Smooth muscle cell (in vitro differentiated cells): ENCODE results near the gene ADAMTS2. TPM values are rescaled to one million over a fixed set of nuclear protein-coding genes. Genes with fewer than 3 reads are reported as not detected.

Source experiments
- DNase-seq: peaks from one replicate; lab custom pipeline; 2025; ENCODE audit not compliant: unreplicated experiment; lab: John Stamatoyannopoulos, UW
- H2AFZ ChIP-seq: fragments of 200-600 bp; sonication (generic); 2 replicates; pipeline ENCODE4 v1.6.0; 2016; ENCODE audit warnings: antibody characterized with exemption, low read depth, mild to moderate bottlenecking
- H3F3A ChIP-seq: fragments of 200-600 bp; sonication (generic); 2 replicates; pipeline ENCODE4 v1.6.0; 2017; ENCODE audit warnings: antibody characterized with exemption, low read depth
- H3K27ac ChIP-seq: fragments of 200-600 bp; sonication (generic); 2 replicates; pipeline ENCODE4 v1.5.1; 2016; ENCODE audit warnings: low read depth, mild to moderate bottlenecking
- H3K27me3 ChIP-seq: fragments of 200-600 bp; sonication (generic); 2 replicates; pipeline ENCODE4 v1.6.1; 2016; ENCODE audit warnings: low read depth, mild to moderate bottlenecking
- H3K36me3 ChIP-seq: fragments of 200-600 bp; sonication (generic); 2 replicates; pipeline ENCODE4 v1.5.1; 2016; ENCODE audit warnings: low read depth
- H3K4me1 ChIP-seq: fragments of 200-600 bp; sonication (generic); 2 replicates; pipeline ENCODE4 v1.5.1; 2016; ENCODE audit warnings: low read depth
- H3K4me2 ChIP-seq: fragments of 200-600 bp; sonication (generic); 2 replicates; pipeline ENCODE4 v1.6.0; 2016; ENCODE audit warnings: mild to moderate bottlenecking
- H3K4me3 ChIP-seq: fragments of 200-600 bp; sonication (generic); 2 replicates; pipeline ENCODE4 v1.5.1; 2016; ENCODE audit warnings: mild to moderate bottlenecking
- H3K79me2 ChIP-seq: fragments of 200-600 bp; sonication (generic); 2 replicates; pipeline ENCODE4 v1.6.0; 2016; ENCODE audit warnings: low read depth, mild to moderate bottlenecking
- H3K9ac ChIP-seq: fragments of 200-600 bp; sonication (generic); 2 replicates; pipeline ENCODE4 v1.6.0; 2016; ENCODE audit warnings: low read depth
- H3K9me3 ChIP-seq: fragments of 200-600 bp; sonication (generic); replicated peaks from 2 replicates; pipeline ENCODE4 v1.5.1; 2016; ENCODE audit warnings: low read depth
- H4K20me1 ChIP-seq: fragments of 200-600 bp; sonication (generic); 2 replicates; pipeline ENCODE4 v1.6.0; 2016; ENCODE audit warnings: low read depth
- WGBS: methylation state at CpG from one replicate; pipeline ENCODE4 v1.1.7; 2016; ENCODE audit warnings: low lambda C conversion rate; 5-methylcytosine and 5-hydroxymethylcytosine counted together
- polyA plus RNA-seq: library from polyadenylated mRNA; unstranded; fragments of >200 nt; fragmentation: Nextera tagmentation; extraction: Ambion mirVana; gene quantifications from 2 replicates; pipeline ENCODE4 v1.2.1, GENCODE V29; 2016
- total RNA-seq: library from RNA; depleted of rRNA; stranded (reverse); fragments of >200 nt; gene quantifications from 2 replicates; pipeline ENCODE4 v1.2.3, GENCODE V29; 2014
- TF ChIP-seq, protein P1 (sequence below): fragments of 200-600 bp; sonication (generic); IDR thresholded peaks from 2 replicates; pipeline ENCODE4 v1.5.1; 2017; ENCODE audit warnings: borderline replicate concordance, mild to moderate bottlenecking, antibody characterized with exemption; ENCODE audit not compliant: insufficient read depth, poor library complexity, severe bottlenecking

ADAMTS2 gene
- total and polyA plus RNA-seq, 2 experiments from 2014 or later, result 22.8 to 37.5 TPM

DNA sequence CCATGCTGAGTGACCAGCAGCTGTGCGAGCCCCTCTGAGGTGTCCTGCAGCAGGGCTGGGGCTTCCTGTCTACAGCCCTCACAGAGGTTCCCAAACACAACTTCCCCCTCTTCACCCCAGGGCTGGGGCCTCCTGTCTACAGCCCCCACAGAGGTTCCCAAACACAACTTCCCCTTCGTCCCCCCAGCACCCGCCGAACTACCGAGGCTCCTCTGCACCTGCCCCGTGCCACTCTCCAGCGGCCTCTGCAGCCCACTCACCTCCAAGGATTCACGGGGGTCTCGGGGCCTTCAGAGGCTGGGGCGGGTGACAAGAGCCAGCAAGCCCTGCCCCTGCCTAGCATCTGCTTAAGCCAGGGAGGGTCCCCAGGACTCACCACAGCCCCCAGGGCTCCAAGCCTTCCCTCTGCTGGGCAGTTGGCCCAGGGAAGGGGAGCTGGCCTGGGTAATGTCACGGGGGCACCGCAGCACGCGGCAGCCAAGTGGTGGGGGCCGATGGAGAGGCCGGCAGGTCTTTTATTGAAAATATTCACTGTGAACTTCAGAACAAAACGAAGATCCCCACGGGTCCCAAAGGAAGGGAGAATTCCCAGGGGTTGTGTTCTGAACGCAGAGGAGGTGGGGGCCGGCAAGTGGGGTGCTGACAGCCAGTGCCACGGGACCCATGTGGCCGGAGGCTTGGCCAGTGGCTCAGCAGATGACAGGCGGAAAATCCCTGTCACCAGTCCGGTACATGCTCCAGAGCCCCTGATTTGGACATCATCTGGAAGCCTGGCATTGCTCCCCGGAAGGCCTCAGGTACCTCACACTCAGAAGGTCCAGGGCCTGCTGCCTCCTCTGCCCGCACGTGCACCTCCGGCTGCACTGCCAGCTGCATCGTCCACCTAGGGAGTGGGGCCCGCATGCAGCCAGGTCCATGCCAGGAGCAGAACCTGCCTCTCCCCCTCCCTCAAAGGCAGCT, 125.3 kb downstream of the ADAMTS2 start:
- H3K27ac ChIP-seq, result no peak overlapping the region
- H3K4me3 ChIP-seq, result no peak overlapping the region
- no peak overlapping the region for H3K4me2 ChIP-seq
- TF ChIP-seq, protein P1, sequence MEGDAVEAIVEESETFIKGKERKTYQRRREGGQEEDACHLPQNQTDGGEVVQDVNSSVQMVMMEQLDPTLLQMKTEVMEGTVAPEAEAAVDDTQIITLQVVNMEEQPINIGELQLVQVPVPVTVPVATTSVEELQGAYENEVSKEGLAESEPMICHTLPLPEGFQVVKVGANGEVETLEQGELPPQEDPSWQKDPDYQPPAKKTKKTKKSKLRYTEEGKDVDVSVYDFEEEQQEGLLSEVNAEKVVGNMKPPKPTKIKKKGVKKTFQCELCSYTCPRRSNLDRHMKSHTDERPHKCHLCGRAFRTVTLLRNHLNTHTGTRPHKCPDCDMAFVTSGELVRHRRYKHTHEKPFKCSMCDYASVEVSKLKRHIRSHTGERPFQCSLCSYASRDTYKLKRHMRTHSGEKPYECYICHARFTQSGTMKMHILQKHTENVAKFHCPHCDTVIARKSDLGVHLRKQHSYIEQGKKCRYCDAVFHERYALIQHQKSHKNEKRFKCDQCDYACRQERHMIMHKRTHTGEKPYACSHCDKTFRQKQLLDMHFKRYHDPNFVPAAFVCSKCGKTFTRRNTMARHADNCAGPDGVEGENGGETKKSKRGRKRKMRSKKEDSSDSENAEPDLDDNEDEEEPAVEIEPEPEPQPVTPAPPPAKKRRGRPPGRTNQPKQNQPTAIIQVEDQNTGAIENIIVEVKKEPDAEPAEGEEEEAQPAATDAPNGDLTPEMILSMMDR, result no peak
- no peaks in the 10 kb centered on the region for H3K36me3 ChIP-seq
- no peaks in the 10 kb centered on the region for H3K9me3 ChIP-seq
- DNase-seq, result no peak
- no peaks in the 10 kb centered on the region for H3F3A ChIP-seq
- H3K27me3 ChIP-seq, result no peaks in the 10 kb centered on the region
- no peaks in the 10 kb centered on the region for H3K79me2 ChIP-seq
- no peak overlapping the region for H2AFZ ChIP-seq
- 94% methylated on average over 30 of the region's 30 CpGs for WGBS
- H3K9ac ChIP-seq, result no peak overlapping the region
- no peaks in the 10 kb centered on the region for H3K4me1 ChIP-seq
- H4K20me1 ChIP-seq, result no peaks in the 10 kb centered on the region

DNA sequence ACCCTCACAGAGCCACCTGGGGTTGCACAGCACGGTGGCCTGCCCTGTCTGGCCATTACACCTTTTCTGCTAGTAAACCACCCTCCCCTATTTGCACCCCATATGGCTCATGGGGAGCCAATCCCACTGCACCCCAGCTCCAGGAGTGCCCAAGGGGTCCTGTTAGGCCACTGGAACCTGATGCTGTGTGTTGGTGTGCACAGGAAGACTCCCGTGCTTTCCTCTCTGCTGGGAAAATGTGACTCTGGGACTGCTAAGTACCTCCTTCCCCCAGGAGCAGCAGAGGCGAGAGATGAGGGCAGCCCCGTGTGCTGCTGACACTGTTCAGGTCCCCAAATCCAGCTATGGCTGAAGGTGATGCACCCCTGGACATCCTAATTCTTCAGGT, 126.3 kb downstream of the ADAMTS2 start:
- Histone ChIP-seq H3K9me3 (no peaks in the 10 kb centered on the region), H3K27me3 (no peaks in the 10 kb centered on the region), H4K20me1 (no peaks in the 10 kb centered on the region), H3K36me3 (no peaks in the 10 kb centered on the region), H3K9ac (no peak overlapping the region), H2AFZ (no peak overlapping the region), H3K27ac (no peak overlapping the region), H3K4me1 (no peaks in the 10 kb centered on the region), H3F3A (no peaks in the 10 kb centered on the region), H3K4me2 (no peak overlapping the region), H3K4me3 (no peak overlapping the region), H3K79me2 (no peaks in the 10 kb centered on the region)
- TF ChIP-seq, protein P1, result no peak
- no peak for DNase-seq
- WGBS, result 87% methylated on average over 4 of the region's 4 CpGs

DNA sequence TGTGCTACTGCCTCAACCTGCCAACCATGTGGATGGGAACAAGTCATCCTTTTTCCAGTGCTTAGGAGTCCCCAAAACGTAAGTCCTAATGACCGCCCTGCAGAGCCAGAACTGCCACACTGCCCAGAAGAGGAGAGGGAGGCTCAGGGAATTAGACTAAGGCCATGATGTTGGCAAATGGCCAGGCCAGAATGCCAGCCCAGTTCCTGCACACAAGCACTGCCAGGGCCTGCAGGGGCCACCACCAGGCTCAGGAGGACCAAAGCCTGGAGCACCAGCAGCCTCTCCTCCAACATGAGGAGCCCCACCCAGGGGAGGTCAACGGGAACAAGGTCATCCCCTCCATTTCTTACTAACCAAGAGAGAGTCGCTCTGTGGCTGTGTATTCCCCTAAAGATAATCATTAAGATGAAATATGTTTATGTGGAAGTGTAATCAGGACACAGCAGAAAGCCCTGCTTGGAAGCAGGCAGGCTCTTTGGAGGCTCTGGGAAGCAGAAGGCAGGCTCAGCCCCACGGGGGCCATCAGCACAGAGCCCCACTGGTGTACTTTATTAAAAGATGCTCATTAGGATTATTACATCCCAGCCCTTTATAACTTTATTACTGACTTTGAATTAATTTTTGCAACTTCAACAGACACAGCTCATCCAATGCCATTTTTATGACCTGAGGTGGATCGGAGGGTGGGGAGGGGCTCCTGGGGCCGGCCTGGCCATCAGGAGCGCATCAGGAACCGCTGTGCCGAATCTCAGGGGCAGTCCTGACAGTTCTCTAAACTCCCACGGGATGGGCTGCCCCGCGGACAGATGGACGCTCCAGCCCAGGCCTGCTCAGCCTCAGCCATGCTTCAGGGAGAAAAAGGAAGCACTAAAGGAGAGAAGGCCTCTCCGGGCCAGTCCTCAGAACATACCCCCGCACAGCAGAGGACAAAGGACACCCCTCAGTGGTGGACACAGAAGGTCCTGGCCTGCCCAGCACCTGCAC, 127.0 kb downstream of the ADAMTS2 start:
- no peak overlapping the region for H3K4me2 ChIP-seq
- no peak overlapping the region for H2AFZ ChIP-seq
- no peaks in the 10 kb centered on the region for H3F3A ChIP-seq
- H4K20me1 ChIP-seq, result no peaks in the 10 kb centered on the region
- no peaks in the 10 kb centered on the region for H3K4me1 ChIP-seq
- 94% methylated on average over 16 of the region's 16 CpGs for WGBS
- H3K9me3 ChIP-seq, result no peaks in the 10 kb centered on the region
- H3K27me3 ChIP-seq, result no peaks in the 10 kb centered on the region
- no peak overlapping the region for H3K9ac ChIP-seq
- H3K79me2 ChIP-seq, result no peaks in the 10 kb centered on the region
- no peak for DNase-seq
- H3K36me3 ChIP-seq, result no peaks in the 10 kb centered on the region
- no peak overlapping the region for H3K27ac ChIP-seq
- H3K4me3 ChIP-seq, result no peak overlapping the region
- TF ChIP-seq, protein P1, result no peak
